Activated CD4-positive, CD25-positive, alpha-beta regulatory T cell treated with anti-CD3 and anti-CD28 coated beads, Interleukin-2, amount 50 U/mL, for 16 hours (primary cell): ENCODE data around the gene MRPL42.

Experiments
- DNase-seq: peaks from one replicate; pipeline ENCODE4 v3.0.0-alpha.2; 2020; ENCODE audit warnings: low read depth, low spot score

MRPL42 gene

DNA sequence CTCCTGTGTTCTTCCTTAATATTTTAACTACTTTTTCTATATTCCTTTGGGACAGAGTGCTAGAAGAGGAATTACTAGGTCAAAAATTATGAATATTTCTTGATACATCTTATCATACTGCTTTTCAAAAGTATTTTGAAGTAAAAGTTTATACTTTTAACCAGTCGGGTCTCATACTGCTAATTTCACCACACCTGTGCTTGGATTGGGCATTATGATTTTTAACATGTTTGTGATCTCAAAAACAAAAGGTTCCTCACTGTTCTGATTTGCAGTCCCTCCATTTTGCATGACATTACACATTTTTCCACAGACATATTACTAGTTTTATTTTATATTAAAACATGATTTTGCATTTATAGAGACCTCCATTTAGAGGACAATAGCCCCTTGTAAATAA lies 32.9 kb downstream of the MRPL42 start:
- DNase-seq, result no peak

DNA sequence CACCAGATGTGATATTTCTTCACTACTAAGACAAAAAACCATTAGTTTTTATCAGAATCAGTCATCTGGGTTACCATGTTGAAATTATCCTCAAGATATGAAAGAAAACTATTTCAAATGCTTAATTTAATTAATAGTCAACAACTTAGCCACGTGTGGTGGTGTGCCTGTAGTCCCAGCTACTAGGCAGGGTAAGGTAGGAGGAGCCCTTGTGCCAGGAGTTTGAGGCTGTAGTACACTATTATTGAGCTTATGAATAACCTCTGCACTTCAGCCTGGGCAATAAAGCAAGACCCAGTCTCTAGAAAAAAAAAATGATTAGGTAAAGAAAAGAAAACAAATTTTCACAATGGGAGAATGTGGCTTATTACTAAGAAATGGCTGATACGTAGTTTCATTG lies 33.4 kb downstream of the MRPL42 start:
- DNase-seq, result no peak

DNA sequence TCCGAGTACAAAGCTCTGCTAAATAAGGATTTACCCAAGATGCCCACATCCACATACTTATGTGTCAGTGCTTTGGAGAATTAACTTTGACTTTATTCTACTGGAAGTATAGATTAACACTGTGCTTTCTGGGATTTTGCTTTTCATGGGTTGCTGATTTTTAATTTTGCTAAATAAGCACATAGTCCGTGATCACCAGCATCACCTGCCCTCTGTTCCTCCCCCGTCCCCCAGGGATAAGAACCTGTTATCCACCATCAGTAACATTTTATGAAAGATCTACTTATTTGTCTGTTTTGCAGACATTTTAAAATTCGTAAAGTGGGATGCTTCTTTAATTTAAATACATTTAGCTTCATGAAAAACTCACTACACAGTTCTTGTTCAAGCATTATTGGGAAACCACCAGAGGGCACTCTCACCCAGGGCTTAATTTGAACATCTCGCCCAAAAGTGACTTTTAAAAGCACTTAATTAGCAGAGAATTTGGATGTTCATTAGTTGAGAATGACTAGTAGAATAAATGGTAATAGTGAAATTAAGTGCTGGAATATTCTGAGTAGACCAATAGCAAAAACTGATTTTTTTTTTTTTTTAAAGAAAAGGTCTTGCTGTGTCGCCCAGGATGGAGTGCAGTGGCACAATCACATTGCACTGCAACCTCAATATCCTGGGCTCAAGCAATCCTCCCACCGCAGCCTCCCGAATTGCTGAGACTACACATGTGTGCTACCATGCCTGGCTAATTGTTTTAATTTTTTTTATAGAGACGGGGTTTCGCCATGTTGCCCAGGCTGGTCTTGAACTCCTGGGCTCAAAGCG lies 35.7 kb downstream of the MRPL42 start:
- DNase-seq, result peak; percentile 39

DNA sequence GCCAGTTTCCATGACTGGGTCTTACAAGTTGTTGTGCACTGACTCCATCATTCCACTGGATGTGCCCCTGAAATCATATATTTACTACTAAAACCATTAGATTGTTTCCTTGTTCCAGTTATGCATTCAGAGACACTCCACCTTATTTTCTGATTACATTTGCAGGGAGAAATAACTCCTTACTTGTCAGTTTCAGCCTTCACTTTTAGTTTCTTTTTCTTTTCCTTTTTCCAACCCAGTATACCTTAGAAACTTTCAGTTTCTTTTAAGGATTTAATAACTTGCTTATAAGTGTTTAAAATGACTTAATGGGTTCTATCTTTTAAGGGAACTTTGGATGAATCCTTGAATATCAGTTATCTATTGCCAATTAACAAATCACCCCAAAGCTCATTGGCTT lies 39.9 kb downstream of the MRPL42 start:
- DNase-seq, result no peak

DNA sequence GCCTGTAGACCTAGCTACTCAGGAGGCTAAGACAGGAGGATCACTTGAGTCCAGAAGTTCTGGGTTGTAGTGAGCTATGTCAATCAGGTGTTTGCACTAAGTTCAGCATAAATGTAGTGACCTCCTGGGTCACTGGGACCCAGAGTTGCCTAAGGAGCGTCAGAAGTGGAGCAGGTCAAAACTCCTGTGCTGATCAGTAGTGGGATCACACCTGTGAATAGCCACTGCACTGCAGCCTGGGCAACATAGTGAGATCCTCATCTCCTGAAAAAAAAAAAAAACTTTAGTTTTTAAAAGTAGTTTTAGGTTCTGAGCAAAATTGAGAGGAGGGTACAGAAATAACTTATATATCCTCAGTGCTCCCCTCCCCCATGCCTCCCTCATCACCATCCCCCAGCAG lies 42.2 kb downstream of the MRPL42 start:
- DNase-seq, result no peak

DNA sequence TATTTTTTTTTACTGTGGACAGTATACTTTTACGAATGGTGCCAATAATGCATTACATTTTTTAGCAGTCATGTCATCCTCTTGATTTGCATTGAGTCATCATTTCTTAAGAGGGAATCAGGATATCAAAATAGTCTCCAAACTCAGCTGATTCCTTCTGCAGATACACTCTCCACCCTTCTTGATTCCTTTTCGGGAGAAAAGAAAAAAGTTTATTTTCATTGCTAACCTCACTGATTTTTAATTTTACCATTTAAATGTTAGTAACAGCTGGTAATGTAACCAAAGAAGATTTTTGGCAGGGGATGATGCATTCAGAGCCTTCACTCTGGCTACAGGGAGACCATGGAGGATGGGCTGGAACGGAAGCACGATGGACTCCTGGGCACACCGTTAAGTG lies 47.5 kb downstream of the MRPL42 start:
- DNase-seq, result no peak

DNA sequence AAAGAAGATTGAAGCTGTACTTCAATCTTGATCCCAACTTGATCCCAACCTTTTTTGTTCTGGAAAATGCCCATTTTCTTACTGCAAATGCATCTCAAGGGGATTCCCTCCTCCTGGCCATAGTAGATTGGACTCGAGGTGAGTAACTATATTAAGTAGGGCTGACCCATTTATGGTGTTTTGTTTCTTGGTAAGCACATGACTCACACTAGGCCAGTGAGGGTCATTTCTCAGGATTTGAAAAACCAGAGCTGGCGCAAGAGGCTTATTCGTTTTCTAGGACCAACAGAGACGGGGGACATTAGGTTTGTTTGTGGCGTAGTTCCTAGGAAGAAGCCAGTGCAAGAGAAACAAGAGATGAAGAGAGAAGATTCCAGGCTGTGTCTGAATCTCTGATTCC lies 51.4 kb downstream of the MRPL42 start:
- DNase-seq, result no peak

DNA sequence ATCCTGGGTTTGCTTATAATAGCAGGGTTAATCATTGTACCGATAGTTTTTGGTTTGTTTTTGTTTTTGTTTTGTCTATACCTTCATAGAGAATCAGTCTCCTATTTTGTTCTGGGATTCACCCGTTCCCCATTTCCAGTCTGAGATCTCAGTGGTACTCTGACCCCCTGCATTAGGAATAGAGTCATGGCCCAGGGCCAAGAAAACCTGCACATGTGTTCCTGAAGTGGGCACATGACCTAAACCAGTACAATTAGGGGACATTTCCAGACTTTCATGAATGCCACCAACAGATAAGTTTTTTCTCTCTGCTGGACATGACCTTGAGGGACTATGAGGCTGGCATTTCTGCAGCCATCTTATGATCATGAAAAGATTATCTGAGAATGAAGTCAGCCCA lies 52.5 kb downstream of the MRPL42 start:
- no peak for DNase-seq

DNA sequence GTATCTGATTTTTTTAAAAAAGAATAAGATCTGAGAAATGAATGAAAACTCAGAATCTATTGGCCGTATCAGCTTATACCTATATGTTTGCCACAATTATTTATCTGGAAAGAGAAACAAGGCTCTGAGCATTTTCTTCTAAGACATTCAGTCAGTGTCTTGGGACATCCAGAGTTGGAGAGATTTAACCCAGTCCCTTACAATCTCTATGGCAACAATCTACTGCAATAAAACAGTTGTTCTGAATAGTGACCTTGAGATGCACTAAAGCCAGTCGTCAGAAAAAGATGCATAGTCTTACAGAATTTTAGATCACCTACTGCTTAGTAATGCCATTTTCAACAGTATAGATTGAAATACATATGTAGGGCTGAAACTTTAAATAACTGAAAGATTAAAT lies 53.1 kb downstream of the MRPL42 start:
- DNase-seq, result no peak

DNA sequence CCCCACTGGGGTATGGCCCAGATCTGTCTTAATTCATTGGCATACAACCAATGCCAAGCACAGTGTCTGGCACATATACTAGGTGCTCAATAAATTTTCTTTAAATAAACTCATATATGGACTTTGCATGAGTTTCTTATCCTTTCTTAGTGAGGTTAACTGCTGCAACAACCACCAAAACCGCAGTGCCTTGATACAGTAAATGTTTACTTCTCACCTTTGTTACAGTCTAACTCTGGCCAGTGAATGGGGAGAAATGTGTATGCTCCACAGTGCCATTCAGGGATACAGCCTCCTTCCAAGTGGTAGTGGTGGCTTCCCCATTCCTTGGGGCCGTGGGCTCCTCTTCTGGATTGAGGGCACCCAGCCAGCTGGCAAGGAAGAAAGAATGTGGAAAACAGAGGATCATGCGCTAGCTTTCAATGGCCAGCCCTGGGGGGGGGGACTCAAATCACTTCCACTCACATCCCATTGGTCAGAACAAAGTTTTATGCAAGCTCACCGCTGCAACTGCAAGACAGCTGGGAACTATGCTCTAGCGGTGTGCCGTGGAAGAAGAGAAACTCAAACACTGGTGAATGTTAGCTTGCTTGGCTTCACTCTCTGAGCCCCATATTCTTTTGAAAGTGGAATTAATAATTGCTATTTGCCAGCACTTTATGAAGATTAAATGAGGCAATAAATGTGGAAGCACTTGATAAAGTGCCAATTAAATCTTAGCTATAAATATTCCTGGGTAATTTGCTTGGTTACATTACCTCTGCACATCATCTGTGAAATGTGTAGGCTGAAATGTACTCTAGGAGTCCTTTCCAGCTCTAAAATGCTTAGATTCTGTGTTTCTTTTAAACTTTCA lies 54.1 kb downstream of the MRPL42 start:
- no peak for DNase-seq

DNA sequence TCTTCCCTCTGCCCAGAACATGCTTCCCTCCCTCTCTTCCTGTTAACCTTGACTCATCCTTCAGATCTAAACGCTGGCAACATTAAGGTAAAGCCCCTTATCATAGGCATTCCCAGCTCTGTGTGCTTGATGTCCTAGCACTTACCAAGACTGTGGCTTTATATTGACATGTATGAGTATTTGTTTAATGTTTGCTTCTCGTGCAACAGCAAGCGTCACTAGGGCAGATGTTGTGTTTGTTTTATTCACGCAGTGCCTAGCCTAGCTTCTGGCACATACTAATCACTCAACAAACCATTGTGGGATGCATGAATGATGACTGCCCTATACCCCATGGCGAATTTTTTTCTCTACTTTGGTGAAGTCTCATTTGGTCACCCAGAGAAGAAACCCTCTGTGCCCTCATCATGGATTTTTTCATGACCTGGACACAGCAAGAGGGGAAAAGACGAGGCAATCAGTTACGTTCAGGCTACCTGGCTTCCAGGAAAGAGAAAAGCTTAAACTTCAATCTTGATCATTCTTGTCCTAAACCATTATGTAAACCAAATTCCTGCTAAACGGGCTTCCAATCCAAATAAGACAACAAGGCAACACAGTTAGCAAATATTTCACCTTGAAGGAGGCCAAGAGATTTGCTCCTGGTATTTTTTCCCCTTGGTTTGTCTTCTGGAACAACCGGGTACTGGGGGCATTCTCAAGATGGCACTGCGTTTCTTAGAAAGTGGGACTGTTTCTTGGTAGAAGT lies 57.2 kb downstream of the MRPL42 start:
- DNase-seq, result no peak

DNA sequence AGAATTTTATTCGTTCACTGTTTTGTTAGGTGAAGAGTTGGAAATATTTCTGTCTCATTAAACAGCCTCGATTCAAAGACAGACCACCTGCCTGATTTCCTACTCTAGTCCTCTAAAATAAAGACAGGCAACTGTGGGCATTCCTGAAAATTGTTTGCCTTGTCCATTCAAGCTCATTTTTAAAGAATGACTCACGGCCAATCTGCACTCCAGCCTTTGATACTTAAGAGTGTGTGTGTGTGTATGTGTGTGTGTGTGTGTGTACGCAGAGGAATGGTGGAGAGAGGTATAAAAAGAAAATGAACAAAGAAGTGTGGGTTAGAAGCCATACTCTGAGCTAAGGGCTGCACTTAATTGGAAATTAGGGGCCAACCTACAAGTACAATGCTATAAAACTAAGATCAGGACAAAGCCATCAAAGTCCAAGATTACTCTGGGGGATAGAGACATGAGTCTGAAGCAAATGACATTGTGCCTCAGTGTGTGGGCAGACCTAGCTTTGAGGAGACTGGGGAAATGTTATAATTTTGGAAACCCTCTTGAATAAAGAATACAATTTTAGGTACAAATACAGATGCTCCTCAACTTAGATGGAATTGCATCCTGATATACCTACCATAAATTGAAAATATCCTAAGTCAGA lies 59.6 kb downstream of the MRPL42 start:
- DNase-seq, result no peak

DNA sequence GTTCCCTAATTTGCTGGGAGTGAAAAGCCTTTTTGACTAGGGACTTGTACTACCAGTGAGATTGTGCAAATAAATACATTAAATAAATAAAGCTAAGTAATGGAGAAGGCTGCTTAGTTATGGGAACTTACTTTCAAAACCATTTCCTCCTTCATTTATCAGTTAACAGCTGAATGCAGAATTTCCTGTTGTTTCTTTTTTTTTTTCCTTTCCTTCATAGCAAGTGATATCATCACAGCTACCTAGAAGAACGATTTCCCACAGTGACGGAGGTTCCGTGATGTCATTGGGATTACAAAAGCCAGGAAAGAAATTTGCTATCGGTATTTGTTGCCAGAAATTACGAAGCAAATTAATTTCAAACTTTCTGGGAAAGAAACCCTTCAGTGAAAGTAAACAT lies 63.0 kb downstream of the MRPL42 start:
- DNase-seq, result no peak

DNA sequence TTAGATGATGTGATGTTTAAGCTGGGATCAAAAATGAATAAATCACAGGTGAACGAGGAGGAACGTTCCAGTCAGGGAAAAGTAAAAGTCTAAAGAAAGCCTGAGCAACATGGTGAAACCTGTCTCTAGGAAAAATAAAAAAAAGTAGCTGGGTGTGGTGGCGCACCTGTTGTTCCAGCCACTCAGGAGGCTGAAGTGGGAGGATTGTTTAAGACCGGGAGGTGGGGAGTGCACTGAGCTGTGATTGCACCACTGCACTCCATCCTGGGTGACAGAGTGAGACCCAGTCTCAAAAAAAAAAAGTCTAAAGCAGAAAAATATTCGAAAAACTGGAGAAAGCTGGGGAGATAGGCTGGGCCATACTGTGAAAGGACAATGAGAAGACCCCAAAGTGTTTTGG lies 66.0 kb downstream of the MRPL42 start:
- no peak for DNase-seq

DNA sequence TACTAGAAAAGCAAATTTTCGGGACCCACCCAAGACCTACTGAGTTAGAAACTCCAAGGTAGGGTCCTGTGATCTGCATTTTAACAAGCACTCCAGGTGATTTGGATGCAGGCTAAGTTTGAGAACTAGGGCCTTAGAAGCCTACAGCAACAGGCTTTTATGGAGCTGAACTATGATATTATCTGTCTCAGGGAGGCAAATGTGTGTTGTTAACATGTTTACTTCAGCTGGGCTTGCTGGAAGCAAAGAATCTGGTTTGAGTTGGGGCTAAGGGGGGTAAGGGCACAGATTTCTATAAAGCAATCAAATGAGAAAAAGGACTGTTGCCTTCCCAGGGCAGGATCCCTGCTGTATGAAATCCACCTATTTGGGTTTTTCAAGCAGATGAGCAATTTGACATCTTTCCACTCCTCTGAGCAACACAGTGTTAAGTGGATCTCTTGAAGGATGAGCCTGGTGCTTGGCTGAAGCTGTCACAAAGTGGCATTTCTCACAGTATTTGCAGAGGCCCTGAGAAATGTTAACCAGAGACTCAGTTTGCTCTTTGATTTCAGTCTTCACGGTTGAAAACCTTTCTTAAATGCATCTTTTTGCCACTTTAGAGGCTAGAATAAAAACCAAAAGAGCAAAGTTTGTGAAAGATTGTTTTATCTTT lies 68.9 kb downstream of the MRPL42 start:
- no peak for DNase-seq

DNA sequence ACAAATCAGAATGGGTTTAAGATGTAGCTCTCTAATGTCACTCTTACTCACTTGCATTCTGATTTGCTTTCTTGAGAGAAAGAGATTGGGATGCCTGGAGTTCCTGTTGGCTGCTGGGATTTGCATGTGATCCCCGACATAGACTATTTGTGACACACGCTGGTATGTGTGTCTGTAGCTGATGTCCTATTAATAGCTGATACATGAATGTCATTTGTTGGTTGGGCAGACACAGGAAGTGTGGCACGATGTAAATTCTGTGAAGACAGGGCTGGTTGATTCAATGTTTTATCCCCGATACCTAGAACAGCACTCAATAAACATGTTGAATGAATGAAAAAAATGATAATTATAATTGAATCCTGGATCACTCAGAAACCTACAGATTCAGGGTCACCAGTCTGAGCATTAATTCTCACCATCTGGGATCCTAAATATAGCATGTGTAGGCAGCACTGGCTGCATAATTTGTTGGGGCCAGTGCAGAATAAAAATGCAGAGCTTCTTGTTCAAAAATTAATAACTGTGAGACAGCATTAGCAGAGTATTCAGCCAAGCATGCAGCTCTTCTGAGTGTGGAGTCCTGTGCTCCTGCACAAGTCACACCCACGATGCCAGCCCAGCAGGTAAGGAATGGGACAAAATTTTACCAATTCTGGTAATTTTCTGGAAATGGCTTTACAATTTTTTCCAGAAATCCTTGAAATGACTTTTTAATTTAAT lies 69.6 kb downstream of the MRPL42 start:
- DNase-seq, result no peak

DNA sequence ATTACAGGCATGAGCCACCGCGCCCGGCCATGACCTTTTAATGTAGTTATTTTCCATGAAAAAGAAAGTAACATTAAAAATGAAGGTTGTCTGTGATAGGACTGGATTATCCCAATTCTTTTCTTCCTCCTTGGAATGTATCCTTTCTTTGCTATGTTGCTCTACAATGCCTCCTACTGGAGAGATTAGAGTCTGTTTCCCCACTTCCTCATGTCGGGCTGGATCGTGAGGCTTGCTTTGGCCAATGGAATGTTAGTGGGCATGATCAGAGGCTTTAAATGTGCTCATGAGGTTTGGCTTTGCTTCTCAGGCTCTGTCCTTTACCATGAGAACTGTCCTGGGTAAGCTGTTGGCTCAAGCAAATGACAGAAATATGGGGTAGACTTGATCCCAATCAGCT lies 70.5 kb downstream of the MRPL42 start:
- no peak for DNase-seq

DNA sequence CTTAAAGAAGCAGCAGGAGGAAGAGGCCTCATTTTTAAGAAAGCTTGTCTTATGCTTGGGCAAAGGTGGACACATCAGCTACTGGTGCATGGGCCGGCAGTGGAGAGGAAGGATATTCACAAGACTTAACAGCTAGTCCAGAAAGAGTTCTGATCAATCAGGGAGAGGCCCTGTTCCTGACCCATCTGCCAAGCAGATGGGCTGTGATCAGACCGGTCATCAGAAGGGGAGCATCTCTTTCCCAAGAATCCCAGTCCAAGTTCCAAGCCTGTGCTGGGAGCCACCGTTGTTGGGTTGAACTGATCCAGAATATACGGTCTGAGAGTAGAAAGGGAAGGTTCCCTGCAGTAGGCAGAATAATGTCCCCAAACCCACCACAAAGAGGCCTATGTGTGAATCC lies 72.5 kb downstream of the MRPL42 start:
- DNase-seq, result no peak

DNA sequence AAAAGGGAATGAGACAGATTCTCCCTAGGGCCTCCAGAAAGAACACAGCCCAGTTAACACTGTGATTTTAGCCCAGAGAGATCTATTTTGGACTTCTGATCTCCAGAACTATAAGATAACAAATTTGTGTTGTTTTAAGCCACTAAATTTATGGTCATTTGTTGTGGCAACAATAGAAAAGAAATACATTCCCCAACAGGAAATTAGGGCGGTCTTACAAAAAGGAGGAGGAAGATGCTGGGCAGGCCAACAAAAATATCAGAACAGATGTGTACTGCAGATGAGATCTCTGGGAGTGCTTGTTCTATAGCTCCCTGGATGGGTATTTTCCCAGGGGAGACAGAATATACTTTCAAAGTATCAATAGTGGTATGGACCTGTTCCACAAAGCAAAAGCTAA lies 73.2 kb downstream of the MRPL42 start:
- DNase-seq, result no peak

DNA sequence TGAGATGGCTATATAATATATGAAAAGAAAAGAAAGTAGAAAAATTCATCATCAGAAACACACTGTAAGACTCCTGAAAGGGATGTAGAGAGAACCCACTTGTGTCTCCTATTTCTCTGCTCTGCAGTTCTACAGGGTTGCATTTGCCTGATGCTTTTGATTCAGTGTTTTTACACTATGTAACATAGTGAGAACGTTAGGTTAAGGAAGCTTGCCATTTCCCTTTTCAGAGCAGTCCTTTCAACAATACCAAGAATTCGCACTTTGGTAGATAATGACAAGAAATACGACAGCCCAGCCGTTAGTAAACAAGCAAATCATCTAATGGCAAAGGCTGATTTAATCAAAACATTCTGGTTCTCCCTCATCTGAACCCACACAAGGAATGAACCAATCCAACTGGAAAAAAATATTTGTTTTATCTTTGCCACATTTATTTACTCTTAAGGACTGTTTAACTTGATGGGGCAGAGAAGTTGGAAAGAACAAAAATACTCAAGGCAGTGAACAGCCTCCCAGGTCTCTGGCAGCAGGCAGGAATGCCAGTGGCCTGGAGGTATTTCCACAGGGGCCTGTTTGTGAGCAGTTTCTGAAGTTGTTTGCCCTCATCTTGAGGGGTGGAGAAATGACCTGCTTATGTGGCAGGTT lies 74.4 kb downstream of the MRPL42 start:
- DNase-seq, result no peak
